Lower lobe of right lung (tissue), 2 donors: ENCODE data around the gene DIPK2A. TPM values are rescaled to one million over a fixed set of nuclear protein-coding genes. Genes with fewer than 3 reads are reported as not detected.

ENCODE experiments used
- ATAC-seq, 2 donors: fragments of 200-7000 bp; cut with Tn5 transposase; one replicate each; pipeline ENCODE4 v1.9.1; 2020 to 2022; ENCODE audit warnings: mild to moderate bottlenecking in 2 of 2, moderate library complexity in 2 of 2
- DNase-seq: peaks from one replicate; pipeline ENCODE4 v3.0.0-alpha.2; 2020
- H3K27ac ChIP-seq: fragments of 200-600 bp; one replicate; pipeline ENCODE4 v1.8.0; 2022
- H3K27me3 ChIP-seq: fragments of 200-600 bp; one replicate; pipeline ENCODE4 v1.8.0; 2022; ENCODE audit warnings: low read depth
- H3K36me3 ChIP-seq: fragments of 200-600 bp; one replicate; pipeline ENCODE4 v1.8.0; 2022; ENCODE audit warnings: mild to moderate bottlenecking
- H3K4me1 ChIP-seq: fragments of 200-600 bp; one replicate; pipeline ENCODE4 v1.8.0; 2022
- H3K4me3 ChIP-seq: fragments of 200-600 bp; one replicate; pipeline ENCODE4 v1.8.0; 2022; ENCODE audit warnings: mild to moderate bottlenecking
- H3K9me3 ChIP-seq: fragments of 200-600 bp; one replicate; pipeline ENCODE4 v1.8.0; 2022
- CTCF ChIP-seq: fragments of 200-600 bp; IDR thresholded peaks from one replicate; pipeline ENCODE4 v1.8.0; 2022; ENCODE audit warnings: antibody characterized with exemption, mild to moderate bottlenecking
- intact Hi-C: fragments of 100-400 bp; cut with DNase I; formaldehyde crosslinking; loops from one replicate; pipeline ENCODE4 v1.11.0; 2022
- total RNA-seq: library from RNA; stranded (reverse); fragmentation: NEBNext Ultra II Directional; extraction: Animal tissue kit (Norgen Biotek cat#: 25700); gene quantifications from one replicate; pipeline ENCODE4 v1.2.1, GENCODE V29; 2021
- donor health status: DM: no; HTN: yes; CAD: no; lungs with severe emphysema.

DIPK2A gene
- total RNA-seq, 1 donor from 2014 or later = 22.4 TPM

- H3K4me3 ChIP-seq = no peak overlapping the region
- H3K36me3 ChIP-seq = no peaks in the 10 kb centered on the region
- DNase-seq = no peak
- peaks cover 34% of the 10 kb centered on the region for H3K4me1 ChIP-seq
- no peaks in the 10 kb centered on the region for H3K27me3 ChIP-seq
- no peak for TF ChIP-seq CTCF
- H3K9me3 ChIP-seq = no peaks in the 10 kb centered on the region
- intact Hi-C loops = loop anchor here (10.0 kb wide), 1 partner anchor 795 kb away; no protein-coding TSS in a partner anchor
- H3K27ac ChIP-seq = no peak overlapping the region
- no peak for ATAC-seq
Observed at GRCh38 chr3:143979813-143980212, 8.2 kb downstream of the DIPK2A start.

GRCh38 chr3:143988306-143988705 lies 16.7 kb downstream of the DIPK2A start:
- no peak for ATAC-seq
- Histone ChIP-seq H3K9me3 (no peaks in the 10 kb centered on the region), H3K27me3 (no peaks in the 10 kb centered on the region), H3K4me1 (no peaks in the 10 kb centered on the region), H3K4me3 (no peak overlapping the region), H3K36me3 (peaks cover 6% of the 10 kb centered on the region), H3K27ac (no peak overlapping the region)
- TF ChIP-seq CTCF = no peak
- DNase-seq = no peak
- intact Hi-C loops = no loop called here

GRCh38 chr3:143989461-143989860 lies 17.8 kb downstream of the DIPK2A start:
- intact Hi-C loops = no loop called here
- Histone ChIP-seq H3K27ac (no peak overlapping the region), H3K27me3 (no peaks in the 10 kb centered on the region), H3K4me3 (no peak overlapping the region), H3K4me1 (no peaks in the 10 kb centered on the region), H3K36me3 (peaks cover 6% of the 10 kb centered on the region), H3K9me3 (no peaks in the 10 kb centered on the region)
- ATAC-seq (no peak), DNase-seq (no peak)
- TF ChIP-seq CTCF = no peak

- Histone ChIP-seq H3K36me3 (peaks cover 6% of the 10 kb centered on the region), H3K27ac (no peak overlapping the region), H3K27me3 (no peaks in the 10 kb centered on the region), H3K9me3 (no peaks in the 10 kb centered on the region), H3K4me3 (no peak overlapping the region), H3K4me1 (no peaks in the 10 kb centered on the region)
- intact Hi-C loops = no loop called here
- TF ChIP-seq CTCF = no peak
- DNase-seq = no peak
- no peak for ATAC-seq
Observed at GRCh38 chr3:143991713-143992112, 20.1 kb downstream of the DIPK2A start.

- Histone ChIP-seq H3K4me1 (no peaks in the 10 kb centered on the region), H3K9me3 (no peaks in the 10 kb centered on the region), H3K27ac (no peak overlapping the region), H3K4me3 (no peak overlapping the region), H3K36me3 (no peaks in the 10 kb centered on the region), H3K27me3 (no peaks in the 10 kb centered on the region)
- intact Hi-C loops = no loop called here
- no peak for DNase-seq
- TF ChIP-seq CTCF = no peak
- ATAC-seq = peak; percentile 71 to 75
Observed at GRCh38 chr3:143998266-143998665, 26.6 kb downstream of the DIPK2A start.

- H3K4me3 ChIP-seq = no peak overlapping the region
- no peaks in the 10 kb centered on the region for H3K27me3 ChIP-seq
- intact Hi-C loops = no loop called here
- no peak for TF ChIP-seq CTCF
- H3K27ac ChIP-seq = no peak overlapping the region
- no peaks in the 10 kb centered on the region for H3K9me3 ChIP-seq
- ATAC-seq (no peak), DNase-seq (no peak)
- H3K4me1 ChIP-seq = no peaks in the 10 kb centered on the region
- H3K36me3 ChIP-seq = no peaks in the 10 kb centered on the region
Observed at GRCh38 chr3:144003051-144003450, 31.4 kb downstream of the DIPK2A start.
